HCT116 (cell line): Measurements from ENCODE around the gene NPEPL1. TPM values are rescaled to one million over a fixed set of nuclear protein-coding genes. Genes with fewer than 3 reads are reported as not detected.

Experiments
- ATAC-seq: fragments of 200-7000 bp; cut with Tn5 transposase; 2 replicates; pipeline ENCODE4 v1.9.1; 2020; ENCODE audit warnings: mild to moderate bottlenecking, moderate library complexity
- BruUV-seq: library from RNA; stranded (reverse); fragments of 400-500 nt; replicated peaks from 2 replicates; lab custom pipeline; 2021; lab: Mats Ljungman, UMichigan
- CTCF ChIA-PET: fragments of 300-600 bp; sonication (Branson Sonifier 250); formaldehyde crosslinking; loops from one replicate; lab custom pipeline; 2021; ENCODE audit warnings: antibody characterized with exemption; lab: Charles Lee
- POLR2A ChIA-PET: fragments of 300-600, 350-600 bp; sonication (Branson Sonifier 250); formaldehyde crosslinking; loops from one replicate; lab custom pipeline; 2021; ENCODE audit warnings: antibody characterized with exemption; lab: Charles Lee
- RAD21 ChIA-PET, 2 experiments: fragments of 300-600 bp; sonication (Branson Sonifier 250); formaldehyde crosslinking; loops; one replicate each; lab custom pipeline; 2023; ENCODE audit warnings: low total read pairs in 2 of 2; ENCODE audit not compliant: uncharacterized antibody in 2 of 2, unreplicated experiment in 2 of 2, low non-redundant PET in 1 of 2; lab: Charles Lee
- DNase-seq: peaks from one replicate; pipeline ENCODE4 v3.0.0-alpha.2; 2010; ENCODE audit warnings: low read depth, low spot score
- H2AFZ ChIP-seq: fragments of 200-600 bp; shearing (Covaris generic), sonication (generic); 2 replicates; pipeline ENCODE4 v1.6.1; 2017; ENCODE audit warnings: low read depth, mixed run types, mixed read lengths, antibody characterized with exemption, low read length; ENCODE audit not compliant: poor library complexity, severe bottlenecking
- H3K27ac ChIP-seq: 2 replicates; pipeline ENCODE4 v1.5.1; 2012; ENCODE audit warnings: low read depth, low read length
- H3K27me3 ChIP-seq: fragments of 200-600 bp; sonication (generic); 2 replicates; pipeline ENCODE4 v1.6.1; 2016; ENCODE audit warnings: mixed run types, low read length, mixed read lengths; ENCODE audit not compliant: insufficient read depth
- H3K36me3 ChIP-seq, 2 experiments: fragments of 200-500 bp in 1 of 2; fragments of 200-600 bp in 1 of 2; sonication (Bioruptor generic) in 1 of 2; sonication (generic) in 1 of 2; 2 replicates each; pipeline versions ENCODE4 v1.5.1 to v1.6.1; 2014 to 2016; ENCODE audit warnings: low read length in 2 of 2, inconsistent platforms in 1 of 2, mixed read lengths in 1 of 2, mixed run types in 1 of 2; ENCODE audit not compliant: insufficient read depth in 2 of 2, control insufficient read depth in 1 of 2
- H3K4me1 ChIP-seq, 2 experiments: fragments of 200-600 bp in 1 of 2; sonication (generic) in 1 of 2; 2 replicates each; pipeline versions ENCODE4 v1.5.1 to v1.6.1; 2012 to 2017; ENCODE audit warnings: low read length in 2 of 2, inconsistent platforms in 1 of 2, mild to moderate bottlenecking in 1 of 2, mixed read lengths in 1 of 2, mixed run types in 1 of 2, moderate library complexity in 1 of 2; ENCODE audit not compliant: insufficient read depth in 2 of 2, control insufficient read depth in 1 of 2
- H3K4me2 ChIP-seq: fragments of 200-600 bp; sonication (generic); 2 replicates; pipeline ENCODE4 v1.6.1; 2017; ENCODE audit warnings: mixed run types, low read length, mixed read lengths
- H3K4me3 ChIP-seq, 2 experiments: fragments of 200-600 bp in 1 of 2; sonication (generic) in 1 of 2; replicated peaks in 1 of 2; 2 replicates each; pipeline ENCODE4 v1.5.1; 2011 to 2016; ENCODE audit warnings: low read length in 2 of 2, control low read depth in 1 of 2, low read depth in 1 of 2, mild to moderate bottlenecking in 1 of 2, mixed read lengths in 1 of 2, mixed run types in 1 of 2
- H3K79me2 ChIP-seq: fragments of 200-600 bp; sonication (generic); 2 replicates; pipeline ENCODE4 v1.6.1; 2017; ENCODE audit warnings: mild to moderate bottlenecking, mixed run types, low read length, moderate library complexity, mixed read lengths; ENCODE audit not compliant: insufficient read depth
- H3K9ac ChIP-seq: fragments of 200-600 bp; sonication (generic); 2 replicates; pipeline ENCODE4 v1.6.1; 2016; ENCODE audit warnings: low read length, mixed read lengths
- H3K9me2 ChIP-seq: fragments of 200-600 bp; sonication (generic), shearing (Covaris generic); 2 replicates; pipeline ENCODE4 v1.6.1; 2017; ENCODE audit warnings: mixed run types, mild to moderate bottlenecking, moderate library complexity; ENCODE audit not compliant: insufficient read depth
- H3K9me3 ChIP-seq, 2 experiments: fragments of 200-500 bp in 1 of 2; fragments of 200-600 bp in 1 of 2; sonication (Bioruptor generic) in 1 of 2; sonication (generic) in 1 of 2; 2 replicates each; pipeline ENCODE4 v1.6.1; 2014 to 2017; ENCODE audit warnings: low read length in 2 of 2, mixed read lengths in 2 of 2, inconsistent platforms in 1 of 2, low read depth in 1 of 2, mild to moderate bottlenecking in 1 of 2, mixed run types in 1 of 2, moderate library complexity in 1 of 2; ENCODE audit not compliant: control insufficient read depth in 1 of 2, insufficient read depth in 1 of 2
- H4K20me1 ChIP-seq: fragments of 200-600 bp; sonication (generic), shearing (Covaris generic); 2 replicates; pipeline ENCODE4 v1.6.1; 2017; ENCODE audit warnings: mixed run types, mild to moderate bottlenecking, moderate library complexity; ENCODE audit not compliant: insufficient read depth
- CBX3 ChIP-seq: IDR thresholded peaks from 2 replicates; pipeline ENCODE4 v1.6.1; 2012; ENCODE audit warnings: low read depth
- CEBPB ChIP-seq: IDR thresholded peaks from 2 replicates; pipeline ENCODE4 v1.6.1; 2012; ENCODE audit warnings: low read depth
- CTCF ChIP-seq, 3 experiments: fragments of 200-600 bp in 1 of 3; sonication (generic) in 1 of 3; IDR thresholded peaks in 2 of 3; conservative IDR thresholded peaks in 1 of 3; 2 replicates each; pipeline ENCODE4 v1.5.1; 2012 to 2017; ENCODE audit warnings: low read depth in 2 of 3, low read length in 2 of 3, antibody characterized with exemption in 1 of 3, borderline replicate concordance in 1 of 3, control low read depth in 1 of 3, mild to moderate bottlenecking in 1 of 3, mixed read lengths in 1 of 3, mixed run types in 1 of 3, moderate library complexity in 1 of 3; ENCODE audit not compliant: insufficient read depth in 1 of 3
- ELF1 ChIP-seq: IDR thresholded peaks from 2 replicates; pipeline ENCODE4 v1.6.1; 2012; ENCODE audit warnings: low read depth, borderline replicate concordance
- EZH2 ChIP-seq: fragments of 200-600 bp; sonication (generic); IDR thresholded peaks from 2 replicates; pipeline ENCODE4 v1.6.1; 2017; ENCODE audit warnings: antibody characterized with exemption, mixed run types
- MAX ChIP-seq: IDR thresholded peaks from 2 replicates; pipeline ENCODE4 v1.6.1; 2012
- POLR2A ChIP-seq: IDR thresholded peaks from 2 replicates; pipeline ENCODE4 v1.7.0; 2011; ENCODE audit warnings: borderline replicate concordance; ENCODE audit not compliant: insufficient read depth, insufficient read length; ENCODE audit errors: extremely low read depth
- POLR2AphosphoS5 ChIP-seq: IDR thresholded peaks from 2 replicates; pipeline ENCODE4 v1.6.1; 2011; ENCODE audit warnings: mild to moderate bottlenecking, low read depth, low read length, moderate library complexity
- RAD21 ChIP-seq: IDR thresholded peaks from 2 replicates; pipeline ENCODE4 v1.6.1; 2012; ENCODE audit warnings: low read depth, mild to moderate bottlenecking
- SP1 ChIP-seq: IDR thresholded peaks from 2 replicates; pipeline ENCODE4 v1.6.1; 2012; ENCODE audit warnings: low read depth
- SRF ChIP-seq: IDR thresholded peaks from 2 replicates; pipeline ENCODE4 v1.6.1; 2012; ENCODE audit warnings: low read depth
- ZBTB33 ChIP-seq: IDR thresholded peaks from 2 replicates; pipeline ENCODE4 v1.6.1; 2011; ENCODE audit warnings: mild to moderate bottlenecking, low read length, moderate library complexity; ENCODE audit not compliant: insufficient replicate concordance; ENCODE audit errors: extremely low read depth
- ZFX ChIP-seq: fragments of 450-650 bp; IDR thresholded peaks from 2 replicates; pipeline ENCODE4 v1.6.1; 2017
- intact Hi-C: fragments of 100-400 bp; cut with micrococcal nuclease; formaldehyde crosslinking; loops from 2 replicates; pipeline ENCODE4 v1.10.0; 2022
- total RNA-seq: library from RNA; stranded (reverse); gene quantifications from one replicate; pipeline ENCODE4 v1.2.1, GENCODE V29; 2021; ENCODE audit not compliant: unreplicated experiment

The NPEPL1 gene
- total RNA-seq, 1 experiment from 2014 or later: 16.6 TPM

GRCh38 chr20:58762120-58762519 is 69.5 kb downstream of the NPEPL1 start:
- H3K9me3 ChIP-seq: no peaks in the 10 kb centered on the region
- no peaks in the 10 kb centered on the region for H3K79me2 ChIP-seq
- no TSS peak for BruUV-seq
- no peaks in the 10 kb centered on the region for H3K9me2 ChIP-seq
- H3K36me3 ChIP-seq: no peaks in the 10 kb centered on the region
- no peak for ATAC-seq
- no peak overlapping the region for H3K9ac ChIP-seq
- CTCF ChIA-PET: no interaction called here
- no peaks in the 10 kb centered on the region for H4K20me1 ChIP-seq
- H2AFZ ChIP-seq: no peak overlapping the region
- no peak for DNase-seq
- H3K4me2 ChIP-seq: no peak overlapping the region
- POLR2A ChIA-PET: no interaction called here
- no peak for TF ChIP-seq CTCF (IDR thresholded peaks at IDR 0.05 in 2 of 3, conservative IDR thresholded peaks at IDR 0.05 in 1 of 3; ENCODE audit: borderline replicate concordance in 1 of 3, insufficient read depth in 1 of 3, low read depth in 2 of 3, low read length in 2 of 3)
- TF ChIP-seq CEBPB: no peak
- no peak for TF ChIP-seq MAX
- no peak for TF ChIP-seq ZFX
- no peak for TF ChIP-seq SP1
- no peak for TF ChIP-seq POLR2A
- H3K4me1 ChIP-seq: no peaks in the 10 kb centered on the region
- no peak overlapping the region for H3K4me3 ChIP-seq
- RAD21 ChIA-PET: no interaction called here
- H3K27me3 ChIP-seq: peaks cover 72% of the 10 kb centered on the region
- intact Hi-C loops: no loop called here
- H3K27ac ChIP-seq: no peak overlapping the region

- Histone ChIP-seq H3K4me3 (no peak overlapping the region), H3K36me3 (no peaks in the 10 kb centered on the region), H3K79me2 (no peaks in the 10 kb centered on the region), H3K27ac (no peak overlapping the region), H3K27me3 (peaks cover 82% of the 10 kb centered on the region), H3K4me1 (no peaks in the 10 kb centered on the region), H3K4me2 (no peak overlapping the region), H3K9me3 (no peaks in the 10 kb centered on the region), H3K9ac (no peak overlapping the region), H2AFZ (no peak overlapping the region), H3K9me2 (no peaks in the 10 kb centered on the region), H4K20me1 (no peaks in the 10 kb centered on the region)
- TF ChIP-seq CTCF (IDR thresholded peaks at IDR 0.05 in 2 of 3, conservative IDR thresholded peaks at IDR 0.05 in 1 of 3; ENCODE audit: borderline replicate concordance in 1 of 3, insufficient read depth in 1 of 3, low read depth in 2 of 3, low read length in 2 of 3) (no peak), EZH2 (no peak), CBX3 (no peak), ELF1 (no peak), RAD21 (no peak), SRF (no peak), ZBTB33 (no peak), POLR2AphosphoS5 (no peak)
- ATAC-seq: no peak
- ChIA-PET POLR2A (no interaction called here), CTCF (no interaction called here), RAD21 (no interaction called here)
- no TSS peak for BruUV-seq
- intact Hi-C loops: no loop called here
- no peak for DNase-seq
These were observed 70.5 kb downstream of the NPEPL1 start for GRCh38 chr20:58763076-58763475.
